Renal cortical epithelial cell (primary cell): ENCODE measurements around the gene LCE1F. TPM values are rescaled to one million over a fixed set of nuclear protein-coding genes. Genes with fewer than 3 reads are reported as not detected.

Experiments
- DNase-seq: peaks from one replicate; pipeline ENCODE4 v3.0.0-alpha.2; 2011; ENCODE audit warnings: low read depth
- total RNA-seq: library from RNA; depleted of rRNA; stranded (reverse); fragments of >200 nt; gene quantifications from 2 replicates; pipeline ENCODE4 v1.2.3, GENCODE V29; 2014

LCE1F gene
- total RNA-seq, 1 donor from 2014 or later = not detected

GRCh38 chr1:152776361-152776760, 1.4 kb downstream of the LCE1F start:
- DNase-seq = no peak

GRCh38 chr1:152777510-152778137, 2.7 kb downstream of the LCE1F start:
- DNase-seq = no peak

GRCh38 chr1:152783095-152783494, 8.2 kb downstream of the LCE1F start:
- no peak for DNase-seq

- DNase-seq = no peak
These were observed 11.1 kb downstream of the LCE1F start, which contains the start of gene LCE1E for GRCh38 chr1:152786077-152786476. Gene LCE1E, plus strand, starts transcription at chr1:152786257. Its CDS starts 1,043 bp downstream, at chr1:152787300.

GRCh38 chr1:152795686-152796085, 20.7 kb downstream of the LCE1F start:
- DNase-seq = no peak

- DNase-seq = no peak
These were observed 21.5 kb downstream of the LCE1F start, which contains the start of gene LCE1D for GRCh38 chr1:152796421-152796820. Gene LCE1D, plus strand, starts transcription at chr1:152796721. Its CDS starts 1,074 bp downstream, at chr1:152797795.

- no peak for DNase-seq
These were observed 26.4 kb downstream of the LCE1F start for GRCh38 chr1:152801333-152801732.

GRCh38 chr1:152806576-152806975, 31.6 kb downstream of the LCE1F start, which contains the start of gene LCE1C:
Gene LCE1C, minus strand, starts transcription at chr1:152806651. Its CDS starts 1,173 bp downstream, at chr1:152805478.
- no peak for DNase-seq

- DNase-seq = no peak
These were observed 36.1 kb downstream of the LCE1F start for GRCh38 chr1:152811050-152811449.

GRCh38 chr1:152811671-152812070, 36.7 kb downstream of the LCE1F start, which contains the start of gene LCE1B:
Gene LCE1B, plus strand, starts transcription at chr1:152811971. Its CDS starts 476 bp downstream, at chr1:152812447.
- DNase-seq = no peak

- DNase-seq = no peak
These were observed 42.4 kb downstream of the LCE1F start for GRCh38 chr1:152817309-152817708.

GRCh38 chr1:152823294-152823693, 48.4 kb downstream of the LCE1F start:
- no peak for DNase-seq

GRCh38 chr1:152824964-152825363, 50.0 kb downstream of the LCE1F start:
- no peak for DNase-seq

Other genes with a start within 250 kb of the LCE1F start
- not detected in 2 replicates for gene LCE3E, start 208.4 kb upstream of the LCE1F start, total RNA-seq
- gene LCE3D, start 194.6 kb upstream of the LCE1F start, total RNA-seq = not detected in 2 replicates
- gene LCE3C, start 174.9 kb upstream of the LCE1F start, total RNA-seq = not detected in 2 replicates
- gene LCE3B, start 161.3 kb upstream of the LCE1F start, total RNA-seq = not detected in 2 replicates
- gene LCE3A, start 152.0 kb upstream of the LCE1F start, total RNA-seq = not detected in 2 replicates
- gene LCE2D, start 111.8 kb upstream of the LCE1F start, total RNA-seq = not detected in 2 replicates
- not detected in 2 replicates for gene LCE2C, start 99.9 kb upstream of the LCE1F start, total RNA-seq
- gene LCE2B, start 89.0 kb upstream of the LCE1F start, total RNA-seq = not detected in 2 replicates
- gene LCE2A, start 76.8 kb upstream of the LCE1F start, total RNA-seq = not detected in 2 replicates
- not detected in 2 replicates for gene LCE4A, start 67.0 kb upstream of the LCE1F start, total RNA-seq
- not detected in 2 replicates for gene KPRP, start 17.1 kb upstream of the LCE1F start, total RNA-seq
- gene LCE1E, start 11.1 kb downstream of the LCE1F start, total RNA-seq = not detected in 2 replicates
- not detected in 2 replicates for gene LCE1D, start 21.6 kb downstream of the LCE1F start, total RNA-seq
- not detected in 2 replicates for gene LCE1C, start 31.5 kb downstream of the LCE1F start, total RNA-seq
- not detected in 2 replicates for gene LCE1B, start 36.8 kb downstream of the LCE1F start, total RNA-seq
- gene LCE1A, start 52.3 kb downstream of the LCE1F start, total RNA-seq = not detected in 2 replicates
- gene LCE6A, start 67.7 kb downstream of the LCE1F start, total RNA-seq = not detected in 2 replicates
- gene LCE7A, start 84.9 kb downstream of the LCE1F start, total RNA-seq = not detected in 2 replicates
- gene SMCP, start 103.2 kb downstream of the LCE1F start, total RNA-seq = not detected in 2 replicates
- 0.15 and 2.4 TPM in 2 replicates for gene IVL, start 133.4 kb downstream of the LCE1F start, total RNA-seq
- not detected in 2 replicates for gene SPRR5, start 172.1 kb downstream of the LCE1F start, total RNA-seq
- gene SPRR4, start 195.5 kb downstream of the LCE1F start, total RNA-seq = not detected in 2 replicates
- not detected in 2 replicates for gene SPRR1A, start 208.9 kb downstream of the LCE1F start, total RNA-seq
- gene SPRR3, start 226.6 kb downstream of the LCE1F start, total RNA-seq = not detected in 2 replicates